Measurements from ENCODE around the gene PNPLA2. TPM values are rescaled to one million over a fixed set of nuclear protein-coding genes. Genes with fewer than 3 reads are reported as not detected.

The PNPLA2 gene
- total and polyA plus RNA-seq, 8 donors: 59.1 to 234 (median 95.9) TPM

DNA sequence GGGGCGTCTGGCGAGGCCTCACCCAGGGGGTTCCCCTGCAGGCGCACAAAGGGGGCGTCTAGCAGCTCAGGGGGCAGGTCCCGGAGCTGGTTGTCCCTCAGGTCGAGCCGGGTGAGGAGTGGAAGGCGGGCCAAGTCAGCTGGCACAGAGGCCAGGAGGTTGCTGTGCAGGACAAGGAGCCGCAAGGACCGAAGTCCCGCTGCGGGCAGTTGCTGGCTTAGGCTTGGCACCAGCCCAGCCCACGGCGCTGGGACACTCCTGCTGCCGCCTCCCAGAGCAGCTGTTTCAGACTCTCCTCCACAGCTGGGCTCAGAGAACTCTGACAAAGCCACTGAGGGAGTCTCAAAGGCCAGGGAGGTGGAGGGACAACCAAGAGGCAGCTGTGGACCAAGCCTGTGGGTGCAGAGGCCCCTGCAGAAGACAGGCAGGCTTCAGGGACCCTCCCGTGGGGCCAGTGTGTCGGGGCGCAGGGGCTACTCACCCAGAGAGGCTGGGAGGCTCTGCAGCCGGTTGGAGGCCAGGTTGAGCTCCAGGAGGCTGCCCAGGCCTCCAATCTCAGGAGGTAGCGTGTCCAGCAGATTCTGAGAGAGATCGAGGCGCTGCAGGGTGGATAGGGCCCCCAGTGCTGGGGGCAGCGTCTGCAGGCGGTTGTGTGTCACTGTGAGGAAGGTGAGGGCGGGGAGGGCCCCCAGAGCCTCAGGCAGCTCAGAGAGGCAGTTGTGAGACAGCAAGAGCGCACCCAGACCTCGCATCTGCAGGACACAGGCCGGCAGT lies 15.8 kb upstream of the PNPLA2 start:
- Histone ChIP-seq H3K9me3 (no peaks in the 10 kb centered on the region), H3K4me3 (no peak overlapping the region), H3K4me1 (peaks cover 3 to 11% (median 8%) of the 10 kb centered on the region in 3 donors), H3K36me3 (no peaks in the 10 kb centered on the region), H3K27me3 (no peaks in the 10 kb centered on the region), H3K27ac (no peak overlapping the region)
- no peak for FAIRE-seq
- ATAC-seq: no peak
- intact Hi-C loops (cut with DNase I): no loop called here
- WGBS, 2 donors: 89 to 90% methylated on average over 28 of the region's 28 CpGs
- TF ChIP-seq, protein P1, sequence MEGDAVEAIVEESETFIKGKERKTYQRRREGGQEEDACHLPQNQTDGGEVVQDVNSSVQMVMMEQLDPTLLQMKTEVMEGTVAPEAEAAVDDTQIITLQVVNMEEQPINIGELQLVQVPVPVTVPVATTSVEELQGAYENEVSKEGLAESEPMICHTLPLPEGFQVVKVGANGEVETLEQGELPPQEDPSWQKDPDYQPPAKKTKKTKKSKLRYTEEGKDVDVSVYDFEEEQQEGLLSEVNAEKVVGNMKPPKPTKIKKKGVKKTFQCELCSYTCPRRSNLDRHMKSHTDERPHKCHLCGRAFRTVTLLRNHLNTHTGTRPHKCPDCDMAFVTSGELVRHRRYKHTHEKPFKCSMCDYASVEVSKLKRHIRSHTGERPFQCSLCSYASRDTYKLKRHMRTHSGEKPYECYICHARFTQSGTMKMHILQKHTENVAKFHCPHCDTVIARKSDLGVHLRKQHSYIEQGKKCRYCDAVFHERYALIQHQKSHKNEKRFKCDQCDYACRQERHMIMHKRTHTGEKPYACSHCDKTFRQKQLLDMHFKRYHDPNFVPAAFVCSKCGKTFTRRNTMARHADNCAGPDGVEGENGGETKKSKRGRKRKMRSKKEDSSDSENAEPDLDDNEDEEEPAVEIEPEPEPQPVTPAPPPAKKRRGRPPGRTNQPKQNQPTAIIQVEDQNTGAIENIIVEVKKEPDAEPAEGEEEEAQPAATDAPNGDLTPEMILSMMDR (IDR thresholded peaks at IDR 0.05): no peak
- peak in 3 of 6 donors; percentile 51 to 80 (median 56) for DNase-seq

DNA sequence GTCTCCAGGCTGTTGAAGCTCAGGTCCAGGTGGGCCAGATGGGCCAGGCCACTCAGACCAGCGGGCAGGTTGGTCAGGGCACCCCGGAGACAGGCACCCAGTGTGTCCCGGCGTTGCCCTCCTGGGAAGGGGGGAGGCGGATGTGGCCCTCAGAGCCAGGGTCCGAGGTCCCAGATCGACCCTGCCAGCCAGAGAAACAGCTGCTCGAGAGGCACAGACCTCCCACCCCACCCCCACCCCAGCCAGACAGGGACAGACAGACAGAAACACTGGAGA lies 15.3 kb upstream of the PNPLA2 start:
- WGBS, 2 donors: 53 to 66% methylated on average over 7 to 8 of the region's 8 CpGs
- Histone ChIP-seq H3K4me1 (peaks cover 5 to 13% (median 10%) of the 10 kb centered on the region in 3 donors), H3K9me3 (no peaks in the 10 kb centered on the region), H3K27ac (no peak overlapping the region), H3K4me3 (no peak overlapping the region), H3K36me3 (no peaks in the 10 kb centered on the region), H3K27me3 (no peaks in the 10 kb centered on the region)
- no peak for FAIRE-seq
- no peak for ATAC-seq
- TF ChIP-seq, protein P1 (IDR thresholded peaks at IDR 0.05): no peak
- DNase-seq: peak in 1 of 6 donors; percentile 54
- intact Hi-C loops (cut with DNase I): no loop called here

GRCh38 chr11:803770-804598 lies 14.7 kb upstream of the PNPLA2 start:
- Histone ChIP-seq H3K4me1 (peaks cover 7 to 16% (median 12%) of the 10 kb centered on the region in 3 donors), H3K4me3 (peak overlapping the region in 2 of 4 donors; percentile 55 to 62), H3K27me3 (no peaks in the 10 kb centered on the region), H3K27ac (no peak overlapping the region), H3K36me3 (no peaks in the 10 kb centered on the region), H3K9me3 (no peaks in the 10 kb centered on the region)
- ATAC-seq: no peak
- intact Hi-C loops (cut with DNase I): no loop called here
- 64 to 70% methylated on average over 24 to 26 of the region's 26 CpGs for WGBS, 2 donors
- DNase-seq: peak in 3 of 6 donors; percentile 49 to 82 (median 60)
- no peak for FAIRE-seq
- TF ChIP-seq, protein P1 (IDR thresholded peaks at IDR 0.05): no peak

- peak in 2 of 6 donors; percentile 43 to 76 for DNase-seq
- H3K27ac ChIP-seq: peak overlapping the region; percentile 66 to 87 (median 78)
- TF ChIP-seq, protein P1 (IDR thresholded peaks at IDR 0.05): no peak
- H3K4me3 ChIP-seq: peak overlapping the region; percentile 40 to 62 (median 54)
- no peaks in the 10 kb centered on the region for H3K27me3 ChIP-seq
- no peak for FAIRE-seq
- ATAC-seq: no peak
- peaks cover 7 to 16% (median 12%) of the 10 kb centered on the region in 3 donors for H3K4me1 ChIP-seq
- 9 to 11% methylated on average over 18 of the region's 18 CpGs for WGBS, 2 donors
- intact Hi-C loops (cut with DNase I): no loop called here
- no peaks in the 10 kb centered on the region for H3K36me3 ChIP-seq
- H3K9me3 ChIP-seq: no peaks in the 10 kb centered on the region
These were observed 14.1 kb upstream of the PNPLA2 start for GRCh38 chr11:804599-804964.
